Spleen (tissue), 7 donors: ENCODE measurements around the gene TXLNA.

Source experiments
- POLR2A ChIP-seq, 3 donors: fragments of 450-650 bp; IDR thresholded peaks; one replicate each; pipeline ENCODE4 v1.5.1; 2017; ENCODE audit warnings: antibody characterized with exemption in 3 of 3, mild to moderate bottlenecking in 1 of 3
- TF ChIP-seq, protein P1 (sequence below), 11 experiments: fragments of 200-600 bp in 7 of 11; fragments of 450-650 bp in 4 of 11; sonication (generic) in 4 of 11; IDR thresholded peaks in 8 of 11; conservative IDR thresholded peaks in 3 of 11; 1 replicate in 7 of 11; 2 replicates in 4 of 11; pipeline versions ENCODE4 v1.4.0 to v1.8.0; 2016 to 2021; ENCODE audit warnings: antibody characterized with exemption in 11 of 11, inconsistent platforms in 4 of 11, mild to moderate bottlenecking in 1 of 11
- donor health status: DM: no; HTN: no; CAD: no; lungs with moderate emphysema.
- donor health status: DM: no; HTN: no; CAD: no.
- donor health status: DM: no; HTN: no; CAD: no.

- TF ChIP-seq, protein P1, sequence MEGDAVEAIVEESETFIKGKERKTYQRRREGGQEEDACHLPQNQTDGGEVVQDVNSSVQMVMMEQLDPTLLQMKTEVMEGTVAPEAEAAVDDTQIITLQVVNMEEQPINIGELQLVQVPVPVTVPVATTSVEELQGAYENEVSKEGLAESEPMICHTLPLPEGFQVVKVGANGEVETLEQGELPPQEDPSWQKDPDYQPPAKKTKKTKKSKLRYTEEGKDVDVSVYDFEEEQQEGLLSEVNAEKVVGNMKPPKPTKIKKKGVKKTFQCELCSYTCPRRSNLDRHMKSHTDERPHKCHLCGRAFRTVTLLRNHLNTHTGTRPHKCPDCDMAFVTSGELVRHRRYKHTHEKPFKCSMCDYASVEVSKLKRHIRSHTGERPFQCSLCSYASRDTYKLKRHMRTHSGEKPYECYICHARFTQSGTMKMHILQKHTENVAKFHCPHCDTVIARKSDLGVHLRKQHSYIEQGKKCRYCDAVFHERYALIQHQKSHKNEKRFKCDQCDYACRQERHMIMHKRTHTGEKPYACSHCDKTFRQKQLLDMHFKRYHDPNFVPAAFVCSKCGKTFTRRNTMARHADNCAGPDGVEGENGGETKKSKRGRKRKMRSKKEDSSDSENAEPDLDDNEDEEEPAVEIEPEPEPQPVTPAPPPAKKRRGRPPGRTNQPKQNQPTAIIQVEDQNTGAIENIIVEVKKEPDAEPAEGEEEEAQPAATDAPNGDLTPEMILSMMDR (IDR thresholded peaks at IDR 0.05 in 8 of 11, conservative IDR thresholded peaks at IDR 0.05 in 3 of 11): no peak
- TF ChIP-seq POLR2A (IDR thresholded peaks at IDR 0.05): no peak
These were observed 35.4 kb upstream of the TXLNA start for GRCh38 chr1:32144033-32144432.
